HepG2 (cell line): ENCODE data around the gene RHOT2. TPM values are rescaled to one million over a fixed set of nuclear protein-coding genes. Genes with fewer than 3 reads are reported as not detected.
A peak's percentile ranks its signal among the peaks of the same experiment; 100 is the strongest.

Source experiments
- ATAC-seq: fragments of 200-7000 bp; cut with Tn5 transposase; 3 replicates; pipeline ENCODE4 v1.9.1; 2020; ENCODE audit warnings: mild to moderate bottlenecking, moderate library complexity
- BruUV-seq: library from RNA; stranded (reverse); fragments of 400-500 nt; replicated peaks from 2 replicates; lab custom pipeline; 2021; lab: Mats Ljungman, UMichigan
- CTCF ChIA-PET: fragments of 300-600 bp; formaldehyde crosslinking; extraction: SDS; loops from one replicate; lab custom pipeline; 2021; ENCODE audit warnings: low total read pairs, inconsistent platforms, low intra/inter-chr PET ratio; lab: Yijun Ruan, JAX
- POLR2A ChIA-PET: fragments of 350-600 bp; sonication (Branson Sonifier 250); formaldehyde crosslinking; loops from one replicate; lab custom pipeline; 2020; ENCODE audit warnings: antibody characterized with exemption, inconsistent platforms; lab: Yijun Ruan, JAX
- DNase-seq: peaks from one replicate; pipeline ENCODE4 v3.0.0-alpha.2; 2015; ENCODE audit warnings: low spot score
- FAIRE-seq: peaks from 3 replicates; lab custom pipeline; 2011; peaks lifted over from hg19 to GRCh38; lab: Jason Lieb, UNC
- H2AFZ ChIP-seq: one replicate; pipeline ENCODE4 v1.6.1; 2011; ENCODE audit warnings: low read length, inconsistent platforms
- H3K27ac ChIP-seq: fragments of 300-600 bp; 3 replicates; pipeline ENCODE4 v1.8.0; 2011; ENCODE audit warnings: mixed run types, mild to moderate bottlenecking, mixed read lengths, low read length, inconsistent platforms; ENCODE audit not compliant: insufficient read depth; ENCODE audit errors: extremely low read length
- H3K27me3 ChIP-seq, 2 experiments: fragments of 200-600 bp in 1 of 2; 2 replicates in 1 of 2; 3 replicates in 1 of 2; pipeline versions ENCODE4 v1.6.0 to v1.8.0; 2011; ENCODE audit warnings: low read length in 2 of 2, mild to moderate bottlenecking in 2 of 2, moderate library complexity in 2 of 2, inconsistent platforms in 1 of 2; ENCODE audit not compliant: insufficient read depth in 2 of 2, control insufficient read depth in 1 of 2
- H3K36me3 ChIP-seq, 2 experiments: fragments of 200-600 bp in 1 of 2; replicated peaks in 1 of 2; 2 replicates in 1 of 2; 3 replicates in 1 of 2; pipeline versions ENCODE4 v1.5.1 to v1.8.0; 2011; ENCODE audit warnings: low read length in 2 of 2, inconsistent platforms in 1 of 2; ENCODE audit not compliant: insufficient read depth in 2 of 2, control insufficient read depth in 1 of 2
- H3K4me1 ChIP-seq: 2 replicates; pipeline ENCODE4 v1.5.1; 2012; ENCODE audit warnings: low read length, inconsistent platforms; ENCODE audit not compliant: insufficient read depth
- H3K4me2 ChIP-seq: 2 replicates; pipeline ENCODE4 v1.6.0; 2011; ENCODE audit warnings: low read depth, low read length, inconsistent platforms
- H3K4me3 ChIP-seq, 3 experiments: fragments of 200-600 bp in 1 of 3; sonication (generic), shearing (Covaris generic) in 1 of 3; replicated peaks in 1 of 3; 2 replicates each; pipeline ENCODE4 v1.5.1; 2011 to 2016; ENCODE audit warnings: low read length in 3 of 3, inconsistent platforms in 2 of 3, low read depth in 2 of 3, mild to moderate bottlenecking in 2 of 3, control low read depth in 1 of 3, mixed read lengths in 1 of 3; ENCODE audit not compliant: insufficient read depth in 1 of 3
- H3K79me2 ChIP-seq: one replicate; pipeline ENCODE4 v1.6.1; 2011; ENCODE audit warnings: low read length, inconsistent platforms; ENCODE audit not compliant: insufficient read depth
- H3K9ac ChIP-seq: 2 replicates; pipeline ENCODE4 v1.6.0; 2011; ENCODE audit warnings: mild to moderate bottlenecking, low read depth, low read length, inconsistent platforms; ENCODE audit not compliant: insufficient read depth
- H3K9me3 ChIP-seq: 2 replicates; pipeline ENCODE4 v1.5.1; 2012; ENCODE audit warnings: mild to moderate bottlenecking, low read length
- H4K20me1 ChIP-seq: 2 replicates; pipeline ENCODE4 v1.6.0; 2011; ENCODE audit warnings: inconsistent platforms, mild to moderate bottlenecking, low read length, moderate library complexity; ENCODE audit not compliant: insufficient read depth
- ELF3 ChIP-seq: IDR thresholded peaks from 2 replicates; pipeline ENCODE4 v1.6.1; 2016; ENCODE audit warnings: missing genetic modification reagents, missing compliant biosample characterization
- MXI1 ChIP-seq: IDR thresholded peaks from 3 replicates; pipeline ENCODE4 v1.6.1; 2012; ENCODE audit warnings: low read depth, low read length, inconsistent platforms, borderline replicate concordance
- RBM22 ChIP-seq: fragments of 200-400 bp; formaldehyde crosslinking; optimal IDR thresholded peaks from 2 replicates; pipeline ENCODE3; 2017; ENCODE audit warnings: mild to moderate bottlenecking, low read length, moderate library complexity
- RFX1 ChIP-seq: fragments of 450-650 bp; IDR thresholded peaks from 2 replicates; pipeline ENCODE4 v1.6.1; 2017
- RFX3 ChIP-seq: IDR thresholded peaks from 2 replicates; pipeline ENCODE4 v1.6.1; 2016; ENCODE audit warnings: missing biosample characterization, missing genetic modification reagents
- U2AF2 ChIP-seq: fragments of 200-400 bp; formaldehyde crosslinking; IDR thresholded peaks from 2 replicates; pipeline ENCODE4 v1.6.1; 2017; ENCODE audit warnings: low read depth, mild to moderate bottlenecking, low read length
- ZNF263 ChIP-seq: sonication (generic); formaldehyde crosslinking; IDR thresholded peaks from 2 replicates; pipeline ENCODE4 v1.4.0; 2020; ENCODE audit warnings: missing genetic modification reagents
- ZNF362 ChIP-seq: sonication (generic); formaldehyde crosslinking; IDR thresholded peaks from 2 replicates; pipeline ENCODE4 v1.4.0; 2020; ENCODE audit warnings: missing genetic modification reagents, mild to moderate bottlenecking, borderline replicate concordance
- WGBS: methylation state at CpG from one replicate; pipeline ENCODE4 v1.1.6; 2017; ENCODE audit warnings: low lambda C conversion rate; 5-methylcytosine and 5-hydroxymethylcytosine counted together
- in situ Hi-C: cut with HindIII; loops from 2 replicates; pipeline ENCODE4 v1.10.0; 2017; ENCODE audit warnings: low pct_unique_long_range_greater_than_20kb; ENCODE audit not compliant: extremely low pct_ligation_motif_present
- intact Hi-C: fragments of 100-400 bp; cut with micrococcal nuclease; formaldehyde crosslinking; loops from one replicate; pipeline ENCODE4 v1.10.0; 2022; ENCODE audit not compliant: unreplicated experiment
- polyA plus RNA-seq, 8 experiments: library from polyadenylated mRNA; depleted of rRNA in 3 of 8; stranded (reverse) in 7 of 8; unstranded in 1 of 8; fragments of >200 nt; fragmentation: Illumina TruSeq in 4 of 8; extraction: Trizol in 4 of 8; gene quantifications; 2 replicates each; pipeline versions ENCODE4 v1.2.1 to v1.2.3, GENCODE V29; 2011 to 2016; ENCODE audit warnings: low read depth in 4 of 8, missing spikeins in 1 of 8, mixed read lengths in 1 of 8; ENCODE audit not compliant: insufficient read depth in 1 of 8
- total RNA-seq, 5 experiments: library from RNA; depleted of rRNA; stranded (reverse); fragments of >200 nt; fragmentation: Illumina TruSeq; extraction: Trizol; gene quantifications; 2 replicates each; pipeline ENCODE4 v1.2.3, GENCODE V29; 2016; ENCODE audit warnings: low read depth in 1 of 5
- TF ChIP-seq, protein P1 (sequence below): sonication (generic); formaldehyde crosslinking; IDR thresholded peaks from 2 replicates; pipeline ENCODE4 v1.4.0; 2020; ENCODE audit warnings: missing genetic modification reagents, low read depth, mild to moderate bottlenecking, borderline replicate concordance

RHOT2 gene
- total and polyA plus RNA-seq, 2 of the 13 experiments (the other 11 are each of a cell fraction or from before 2014, with no cell fraction given) = 63.6 to 76.9 TPM

GRCh38 chr16:708959-709358 lies 41.0 kb downstream of the RHOT2 start:
- FAIRE-seq = no peak
- Histone ChIP-seq H3K27ac (no peak overlapping the region), H3K4me3 (no peak overlapping the region), H4K20me1 (no peaks in the 10 kb centered on the region), H3K9ac (no peak overlapping the region), H3K27me3 (peaks cover 14 to 61% of the 10 kb centered on the region in 2 experiments; a peak in 4 of 5 replicates), H3K4me2 (no peak overlapping the region), H3K79me2 (no peaks in the 10 kb centered on the region), H3K36me3 (no peaks in the 10 kb centered on the region), H3K4me1 (peaks cover 13% of the 10 kb centered on the region), H2AFZ (no peak overlapping the region), H3K9me3 (no peaks in the 10 kb centered on the region)
- intact Hi-C loops (no loop called here), in situ Hi-C loops (no loop called here)
- POLR2A ChIA-PET = no interaction called here
- peak; percentile 68; the same call in 1 of the 2 replicates for TF ChIP-seq ZNF263
- no peak for TF ChIP-seq ELF3 (CRISPR knock-in tag)
- CTCF ChIA-PET = no interaction called here
- BruUV-seq = no TSS peak
- DNase-seq = no peak
- ATAC-seq = no peak
- WGBS = 0% methylated on average over 4 of the region's 4 CpGs

DNA sequence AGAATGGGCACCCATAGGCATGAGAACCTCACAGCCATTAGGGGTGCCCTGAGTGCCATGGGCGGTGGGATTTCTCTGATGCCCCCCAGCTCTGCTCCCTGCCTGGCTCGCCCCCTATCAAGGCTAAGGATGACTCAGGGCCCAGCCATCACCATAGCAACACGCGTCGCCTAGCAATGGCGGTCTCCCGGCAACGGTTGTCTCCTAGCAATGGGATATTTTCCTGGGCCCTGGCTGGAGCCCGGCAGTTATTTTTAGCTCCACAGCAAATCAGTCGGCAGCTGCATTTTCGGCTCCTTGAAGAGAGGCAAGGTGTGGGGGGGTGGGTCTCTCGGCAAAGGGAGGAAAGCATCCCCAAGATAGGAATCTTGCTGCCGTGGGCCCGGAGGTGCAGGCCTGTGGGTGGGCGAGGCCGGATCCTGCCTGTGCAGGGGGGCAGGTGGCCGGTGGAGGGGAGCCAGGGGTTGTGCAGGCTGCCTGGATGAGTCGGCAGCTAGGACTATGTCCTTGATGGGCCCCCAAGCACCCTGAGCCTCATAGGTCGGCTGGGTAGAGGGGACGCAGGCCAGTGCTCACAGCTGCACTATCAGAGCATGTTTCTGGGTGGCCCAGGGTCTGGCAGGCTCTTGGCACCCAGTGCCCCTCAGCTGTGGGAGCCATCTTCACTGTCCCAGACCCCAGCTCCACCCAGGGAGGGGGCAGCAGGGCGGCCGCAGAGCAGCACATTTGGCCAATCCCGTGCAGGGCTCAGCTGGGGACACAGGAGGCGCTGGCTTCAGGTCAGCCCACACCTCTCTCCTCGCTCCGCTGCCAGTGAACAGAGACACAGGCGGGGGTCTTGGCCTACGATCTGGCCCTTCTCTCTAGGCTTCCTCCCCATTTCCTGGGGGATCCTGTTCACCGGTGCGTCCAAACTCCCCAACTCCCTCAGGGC lies 41.9 kb downstream of the RHOT2 start:
- Histone ChIP-seq H3K4me3 (no peak overlapping the region), H3K9ac (no peak overlapping the region), H2AFZ (no peak overlapping the region), H4K20me1 (no peaks in the 10 kb centered on the region), H3K27ac (no peak overlapping the region), H3K4me1 (peaks cover 22% of the 10 kb centered on the region), H3K36me3 (no peaks in the 10 kb centered on the region), H3K27me3 (peaks cover 11 to 52% of the 10 kb centered on the region in 2 experiments; a peak in 4 of 5 replicates), H3K79me2 (no peaks in the 10 kb centered on the region), H3K9me3 (no peaks in the 10 kb centered on the region), H3K4me2 (no peak overlapping the region)
- in situ Hi-C loops = loop anchor here (5.0 kb wide), 1 partner anchor 77 kb away; the partner anchor contains the start of genes CHTF18 and RPUSD1
- ChIA-PET CTCF (interaction anchor here (1.9 kb wide), 1 partner anchor 76 kb away, joined by 16 read pairs; no protein-coding TSS in a partner anchor), POLR2A (no interaction called here)
- TF ChIP-seq ZNF362 (CRISPR knock-in tag) (no peak), RBM22 (peak; percentile 100), MXI1 (peak; percentile 99), RFX1 (peak; percentile 95), RFX3 (peak; percentile 90), U2AF2 (0 out of 2 replicates have a peak, but pooled peaks have one; percentile 63)
- TF ChIP-seq, protein P1, sequence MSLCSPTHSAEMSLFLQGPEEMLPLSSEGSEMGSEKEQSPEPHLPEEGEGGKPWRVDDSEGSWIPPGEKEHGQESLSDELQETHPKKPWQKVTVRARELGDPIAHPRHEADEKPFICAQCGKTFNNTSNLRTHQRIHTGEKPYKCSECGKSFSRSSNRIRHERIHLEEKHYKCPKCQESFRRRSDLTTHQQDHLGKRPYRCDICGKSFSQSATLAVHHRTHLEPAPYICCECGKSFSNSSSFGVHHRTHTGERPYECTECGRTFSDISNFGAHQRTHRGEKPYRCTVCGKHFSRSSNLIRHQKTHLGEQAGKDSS (CRISPR knock-in tag) = no peak
- DNase-seq (no peak), FAIRE-seq (no peak), ATAC-seq (no peak)
- no TSS peak for BruUV-seq
- intact Hi-C loops = no loop called here
- 4% methylated on average over 19 of the region's 30 CpGs for WGBS
